ENCODE results near the gene UNC79. TPM values are rescaled to one million over a fixed set of nuclear protein-coding genes. Genes with fewer than 3 reads are reported as not detected.

Gene UNC79
- total RNA-seq, 4 donors from 2014 or later: 0.08 to 0.29 (median 0.12) TPM

DNA sequence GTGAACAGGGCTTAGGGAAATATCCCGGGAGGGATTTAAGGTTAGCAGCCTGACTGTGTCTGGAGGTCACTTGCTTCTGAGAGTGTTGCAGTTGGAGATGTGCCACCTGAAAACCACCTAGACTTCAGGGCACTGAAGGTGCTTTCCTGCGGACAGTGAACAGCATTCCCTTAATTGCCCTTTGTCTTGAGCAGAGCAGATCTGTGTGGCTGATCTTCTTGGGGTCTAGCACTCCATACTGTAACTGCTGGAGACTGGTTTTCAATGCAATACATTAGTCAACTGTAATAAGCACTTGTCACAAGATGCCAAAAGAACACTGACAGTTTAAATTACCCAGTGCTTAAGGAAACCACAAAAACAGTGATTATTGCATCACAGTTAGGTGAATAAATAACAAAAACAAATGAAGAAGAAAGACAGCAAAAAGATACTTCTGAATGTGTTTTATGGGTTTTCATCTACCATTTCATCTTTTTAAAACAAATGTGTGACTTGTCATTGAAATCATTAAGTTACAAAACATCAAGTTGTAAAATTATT is 245.7 kb downstream of the UNC79 start:
- Histone ChIP-seq H3K4me1 (no peaks in the 10 kb centered on the region), H3K27me3 (no peaks in the 10 kb centered on the region), H3K27ac (no peak overlapping the region), H3K36me3 (no peaks in the 10 kb centered on the region), H3K9me3 (no peaks in the 10 kb centered on the region), H3K4me3 (replicated peaks in 1 of 3) (no peak overlapping the region)
- intact Hi-C loops (cut with DNase I): no loop called here
- TF ChIP-seq CTCF (IDR thresholded peaks at IDR 0.05): no peak
- TF ChIP-seq POLR2A (IDR thresholded peaks at IDR 0.05): no peak
- WGBS, 2 donors: 75 to 79% methylated on average over 2 of the region's 2 CpGs
- DNase-seq: no peak

DNA sequence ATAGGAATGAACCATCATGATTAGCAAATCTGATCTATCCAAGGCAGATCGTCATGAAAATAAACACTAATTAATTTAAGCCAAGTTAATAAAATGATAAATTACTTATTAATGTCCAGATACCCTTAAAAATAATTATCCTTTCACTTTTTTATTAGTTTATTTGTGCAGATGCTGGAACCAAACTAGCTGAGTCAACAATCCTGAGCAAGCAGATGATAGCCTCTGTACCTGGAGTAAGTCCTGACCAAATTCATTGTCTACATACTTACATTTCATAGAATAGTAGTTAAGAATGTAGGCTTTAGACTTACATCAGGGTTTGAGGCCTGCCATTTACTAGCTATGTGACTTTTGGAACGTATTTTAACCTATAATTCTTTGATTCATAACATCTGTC is 251.7 kb downstream of the UNC79 start:
- TF ChIP-seq POLR2A (IDR thresholded peaks at IDR 0.05) (no peak), CTCF (IDR thresholded peaks at IDR 0.05) (no peak)
- intact Hi-C loops (cut with DNase I): no loop called here
- H3K4me3 ChIP-seq (replicated peaks in 1 of 3): no peak overlapping the region
- no peak overlapping the region for H3K27ac ChIP-seq
- no peaks in the 10 kb centered on the region for H3K9me3 ChIP-seq
- no peaks in the 10 kb centered on the region for H3K27me3 ChIP-seq
- no peaks in the 10 kb centered on the region for H3K4me1 ChIP-seq
- 87 to 92% methylated on average over 2 of the region's 2 CpGs for WGBS, 2 donors
- no peaks in the 10 kb centered on the region for H3K36me3 ChIP-seq
- no peak for DNase-seq

DNA sequence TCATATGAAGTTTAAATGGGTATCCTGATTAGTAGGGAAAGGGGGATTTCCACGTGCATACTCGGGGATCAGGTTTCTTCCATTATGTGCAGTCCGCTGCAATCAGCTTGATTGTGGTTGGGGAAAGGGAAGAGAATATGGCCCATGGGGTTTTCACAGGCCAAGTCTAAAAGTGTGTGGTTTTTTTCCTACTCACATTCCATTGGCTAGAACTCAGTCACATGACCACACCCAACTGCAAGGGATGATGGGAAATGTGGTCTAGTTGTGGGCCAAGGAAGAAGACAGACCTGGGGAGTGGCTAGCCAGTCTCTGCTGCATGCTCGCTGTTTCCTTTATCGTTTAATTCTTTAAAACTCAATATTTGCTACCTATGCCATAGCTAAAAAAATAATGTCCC is 252.5 kb downstream of the UNC79 start:
- no peak for TF ChIP-seq CTCF (IDR thresholded peaks at IDR 0.05)
- no peak for TF ChIP-seq POLR2A (IDR thresholded peaks at IDR 0.05)
- Histone ChIP-seq H3K27me3 (no peaks in the 10 kb centered on the region), H3K4me3 (replicated peaks in 1 of 3) (no peak overlapping the region), H3K36me3 (no peaks in the 10 kb centered on the region), H3K27ac (no peak overlapping the region), H3K4me1 (peaks cover 0 to 4% of the 10 kb centered on the region in 2 donors), H3K9me3 (no peaks in the 10 kb centered on the region)
- intact Hi-C loops (cut with DNase I): no loop called here
- no peak for DNase-seq
- 63 to 72% methylated on average over 5 of the region's 5 CpGs for WGBS, 2 donors

DNA sequence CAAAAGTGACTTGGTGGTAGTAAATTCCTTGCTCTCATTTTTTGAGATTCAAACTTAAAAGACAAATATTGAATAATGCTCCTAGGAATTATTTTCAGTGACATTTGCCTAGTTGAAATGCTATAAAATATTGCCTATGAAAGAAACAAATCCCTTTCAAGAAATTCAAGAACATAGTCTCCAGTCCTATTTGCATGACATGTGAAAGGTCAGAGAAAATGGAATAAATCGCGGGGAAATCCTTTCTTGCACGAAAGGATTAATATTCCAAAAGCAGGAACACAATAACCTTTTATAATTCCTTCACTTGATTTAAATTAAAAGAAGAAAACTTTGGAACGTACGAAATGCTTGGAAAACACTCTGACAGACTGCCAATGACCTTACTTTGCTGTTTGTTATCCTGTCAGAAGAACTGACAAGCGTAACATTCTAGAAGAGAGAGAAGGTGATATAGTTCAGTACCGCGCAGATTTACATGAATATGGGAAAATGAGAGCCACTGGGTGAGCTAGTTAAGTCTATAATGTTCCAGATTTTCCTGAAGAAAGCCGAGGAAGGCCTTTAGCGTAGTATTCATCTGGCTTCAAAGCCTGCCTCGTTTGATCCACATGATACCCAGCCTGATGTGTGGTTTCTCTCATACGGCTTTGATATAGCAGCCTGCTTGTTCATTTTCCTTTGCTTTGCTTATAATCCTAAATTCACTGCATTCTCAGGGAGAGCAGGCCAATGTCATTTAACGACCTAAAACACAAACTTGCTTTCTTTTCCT is 254.6 kb downstream of the UNC79 start:
- Histone ChIP-seq H3K9me3 (no peaks in the 10 kb centered on the region), H3K27ac (no peak overlapping the region), H3K4me3 (replicated peaks in 1 of 3) (no peak overlapping the region), H3K4me1 (peaks cover 0 to 9% of the 10 kb centered on the region in 2 donors), H3K36me3 (no peaks in the 10 kb centered on the region), H3K27me3 (no peaks in the 10 kb centered on the region)
- intact Hi-C loops (cut with DNase I): no loop called here
- no peak for DNase-seq
- no peak for TF ChIP-seq CTCF (IDR thresholded peaks at IDR 0.05)
- no peak for TF ChIP-seq POLR2A (IDR thresholded peaks at IDR 0.05)
- 86 to 88% methylated on average over 13 of the region's 13 CpGs for WGBS, 2 donors

DNA sequence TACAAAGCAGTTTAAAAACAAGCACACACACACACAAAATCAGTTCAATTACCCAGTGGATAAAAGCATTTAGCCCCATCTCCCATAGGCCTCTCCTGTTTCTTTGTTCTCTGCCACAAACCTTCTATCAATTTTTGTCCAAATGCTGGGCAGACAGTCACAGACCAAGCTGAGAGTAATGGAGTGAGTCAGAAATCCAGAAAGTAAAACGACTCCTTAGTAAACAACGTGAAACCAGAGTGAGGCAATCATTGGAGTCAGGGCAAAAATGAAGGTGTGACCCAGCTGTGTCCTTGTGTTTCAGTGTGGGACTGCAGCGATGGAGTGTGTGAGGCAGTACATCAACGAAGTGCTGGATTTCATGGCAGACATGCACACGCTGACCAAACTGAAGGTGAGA is 255.5 kb downstream of the UNC79 start:
- Histone ChIP-seq H3K4me1 (peaks cover 0 to 9% of the 10 kb centered on the region in 2 donors), H3K4me3 (replicated peaks in 1 of 3) (no peak overlapping the region), H3K27ac (no peak overlapping the region), H3K9me3 (no peaks in the 10 kb centered on the region), H3K36me3 (no peaks in the 10 kb centered on the region), H3K27me3 (no peaks in the 10 kb centered on the region)
- intact Hi-C loops (cut with DNase I): no loop called here
- no peak for DNase-seq
- WGBS, 2 donors: 72 to 78% methylated on average over 5 of the region's 5 CpGs
- no peak for TF ChIP-seq POLR2A (IDR thresholded peaks at IDR 0.05)
- TF ChIP-seq CTCF (IDR thresholded peaks at IDR 0.05): no peak

Data from thyroid gland (tissue), 4 donors.